WTC11 (cell line): ENCODE results near the gene PLA1A. TPM values are rescaled to one million over a fixed set of nuclear protein-coding genes. Genes with fewer than 3 reads are reported as not detected.

Experiments
- ATAC-seq: fragments of 200-7000 bp; cut with Tn5 transposase; 2 replicates; pipeline ENCODE4 v1.10.0; 2021; ENCODE audit warnings: mild to moderate bottlenecking, moderate library complexity
- CTCF ChIA-PET: fragments of 300-600 bp; sonication (Branson Sonifier 250); formaldehyde crosslinking; loops from one replicate; lab custom pipeline; 2021; ENCODE audit warnings: antibody characterized with exemption; lab: Charles Lee
- POLR2A ChIA-PET: fragments of 350-600 bp; sonication (Branson Sonifier 250); formaldehyde crosslinking; loops from one replicate; lab custom pipeline; 2021; ENCODE audit warnings: antibody characterized with exemption; lab: Charles Lee
- DNase-seq: peaks from one replicate; pipeline ENCODE4 v3.0.0; 2021; ENCODE audit warnings: low spot score
- H3K27ac Mint-ChIP-seq: 2 replicates; pipeline ENCODE4 v1.8.0; 2021; ENCODE audit warnings: mixed read lengths
- H3K27me3 Mint-ChIP-seq: 2 replicates; pipeline ENCODE4 v1.8.0; 2021; ENCODE audit warnings: low read depth, mild to moderate bottlenecking, moderate library complexity, mixed read lengths
- H3K36me3 Mint-ChIP-seq: 2 replicates; pipeline ENCODE4 v1.8.0; 2021; ENCODE audit warnings: mixed read lengths
- H3K4me1 Mint-ChIP-seq: 2 replicates; pipeline ENCODE4 v1.8.0; 2022; ENCODE audit warnings: mixed read lengths
- H3K4me3 Mint-ChIP-seq: 2 replicates; pipeline ENCODE4 v1.8.0; 2021; ENCODE audit warnings: mild to moderate bottlenecking, moderate library complexity, mixed read lengths
- H3K9me3 Mint-ChIP-seq: 2 replicates; pipeline ENCODE4 v1.8.0; 2021; ENCODE audit warnings: mixed read lengths
- ATF2 ChIP-seq: sonication (generic); formaldehyde crosslinking; IDR thresholded peaks from 2 replicates; pipeline ENCODE4 v1.8.1; 2022; ENCODE audit warnings: low read depth, missing genetic modification reagents, borderline replicate concordance
- FOXK1 ChIP-seq: sonication (generic); formaldehyde crosslinking; IDR thresholded peaks from 2 replicates; pipeline ENCODE4 v1.8.0; 2022; ENCODE audit warnings: mild to moderate bottlenecking, moderate library complexity, missing genetic modification reagents
- JUN ChIP-seq: sonication (generic); formaldehyde crosslinking; IDR thresholded peaks from 2 replicates; pipeline ENCODE4 v1.8.0; 2023; ENCODE audit warnings: mild to moderate bottlenecking, missing genetic modification reagents
- MLX ChIP-seq: sonication (generic); formaldehyde crosslinking; IDR thresholded peaks from 2 replicates; pipeline ENCODE4 v1.8.1; 2023; ENCODE audit warnings: mild to moderate bottlenecking, missing genetic modification reagents, moderate library complexity
- NFATC4 ChIP-seq: fragments of 250-450 bp; sonication (Bioruptor Pico); IDR thresholded peaks from 2 replicates; pipeline ENCODE4 v1.9.0; 2021; ENCODE audit warnings: mild to moderate bottlenecking
- RELA ChIP-seq: sonication (generic); formaldehyde crosslinking; IDR thresholded peaks from 2 replicates; pipeline ENCODE4 v1.8.1; 2022; ENCODE audit warnings: missing genetic modification reagents, mild to moderate bottlenecking, borderline replicate concordance
- SP1 ChIP-seq: sonication (generic); formaldehyde crosslinking; conservative IDR thresholded peaks from 2 replicates; pipeline ENCODE4 v1.8.1; 2022; ENCODE audit warnings: missing genetic modification reagents
- TCF7 ChIP-seq: sonication (generic); formaldehyde crosslinking; IDR thresholded peaks from 2 replicates; pipeline ENCODE4 v1.8.0; 2022; ENCODE audit warnings: mild to moderate bottlenecking, low read depth, missing genetic modification reagents, moderate library complexity
- TP53 ChIP-seq: sonication (generic); formaldehyde crosslinking; IDR thresholded peaks from 2 replicates; pipeline ENCODE4 v1.8.1; 2023; ENCODE audit warnings: mild to moderate bottlenecking, missing genetic modification reagents
- ZNF263 ChIP-seq: sonication (generic); formaldehyde crosslinking; IDR thresholded peaks from 2 replicates; pipeline ENCODE4 v1.8.1; 2022; ENCODE audit warnings: low read depth, mild to moderate bottlenecking, moderate library complexity, missing genetic modification reagents
- ZNF512 ChIP-seq: sonication (generic); formaldehyde crosslinking; IDR thresholded peaks from 2 replicates; pipeline ENCODE4 v1.8.1; 2022; ENCODE audit warnings: missing genetic modification reagents, borderline replicate concordance
- total RNA-seq: library from RNA; stranded (reverse); gene quantifications from 3 replicates; pipeline ENCODE4 v1.2.3, GENCODE V29; 2021
- TF ChIP-seq, protein P1 (sequence below): sonication (generic); formaldehyde crosslinking; IDR thresholded peaks from 2 replicates; pipeline ENCODE4 v1.8.1; 2023; ENCODE audit warnings: mild to moderate bottlenecking, missing genetic modification reagents, borderline replicate concordance
- TF ChIP-seq, protein P2 (sequence below): fragments of 250-450 bp; sonication (Bioruptor Pico); conservative IDR thresholded peaks from 2 replicates; pipeline ENCODE4 v1.9.0; 2021; ENCODE audit warnings: mild to moderate bottlenecking

Gene PLA1A
- total RNA-seq, 1 experiment from 2014 or later: not detected

GRCh38 chr3:119636891-119637611 is 39.4 kb downstream of the PLA1A start (continued):
- TF ChIP-seq, protein P1, sequence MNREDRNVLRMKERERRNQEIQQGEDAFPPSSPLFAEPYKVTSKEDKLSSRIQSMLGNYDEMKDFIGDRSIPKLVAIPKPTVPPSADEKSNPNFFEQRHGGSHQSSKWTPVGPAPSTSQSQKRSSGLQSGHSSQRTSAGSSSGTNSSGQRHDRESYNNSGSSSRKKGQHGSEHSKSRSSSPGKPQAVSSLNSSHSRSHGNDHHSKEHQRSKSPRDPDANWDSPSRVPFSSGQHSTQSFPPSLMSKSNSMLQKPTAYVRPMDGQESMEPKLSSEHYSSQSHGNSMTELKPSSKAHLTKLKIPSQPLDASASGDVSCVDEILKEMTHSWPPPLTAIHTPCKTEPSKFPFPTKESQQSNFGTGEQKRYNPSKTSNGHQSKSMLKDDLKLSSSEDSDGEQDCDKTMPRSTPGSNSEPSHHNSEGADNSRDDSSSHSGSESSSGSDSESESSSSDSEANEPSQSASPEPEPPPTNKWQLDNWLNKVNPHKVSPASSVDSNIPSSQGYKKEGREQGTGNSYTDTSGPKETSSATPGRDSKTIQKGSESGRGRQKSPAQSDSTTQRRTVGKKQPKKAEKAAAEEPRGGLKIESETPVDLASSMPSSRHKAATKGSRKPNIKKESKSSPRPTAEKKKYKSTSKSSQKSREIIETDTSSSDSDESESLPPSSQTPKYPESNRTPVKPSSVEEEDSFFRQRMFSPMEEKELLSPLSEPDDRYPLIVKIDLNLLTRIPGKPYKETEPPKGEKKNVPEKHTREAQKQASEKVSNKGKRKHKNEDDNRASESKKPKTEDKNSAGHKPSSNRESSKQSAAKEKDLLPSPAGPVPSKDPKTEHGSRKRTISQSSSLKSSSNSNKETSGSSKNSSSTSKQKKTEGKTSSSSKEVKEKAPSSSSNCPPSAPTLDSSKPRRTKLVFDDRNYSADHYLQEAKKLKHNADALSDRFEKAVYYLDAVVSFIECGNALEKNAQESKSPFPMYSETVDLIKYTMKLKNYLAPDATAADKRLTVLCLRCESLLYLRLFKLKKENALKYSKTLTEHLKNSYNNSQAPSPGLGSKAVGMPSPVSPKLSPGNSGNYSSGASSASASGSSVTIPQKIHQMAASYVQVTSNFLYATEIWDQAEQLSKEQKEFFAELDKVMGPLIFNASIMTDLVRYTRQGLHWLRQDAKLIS (CRISPR knock-in tag): no peak
- TF ChIP-seq TP53 (CRISPR knock-in tag) (no peak), SP1 (CRISPR knock-in tag) (no peak)
- TF ChIP-seq, all 79 proteins: peak for 0

DNA sequence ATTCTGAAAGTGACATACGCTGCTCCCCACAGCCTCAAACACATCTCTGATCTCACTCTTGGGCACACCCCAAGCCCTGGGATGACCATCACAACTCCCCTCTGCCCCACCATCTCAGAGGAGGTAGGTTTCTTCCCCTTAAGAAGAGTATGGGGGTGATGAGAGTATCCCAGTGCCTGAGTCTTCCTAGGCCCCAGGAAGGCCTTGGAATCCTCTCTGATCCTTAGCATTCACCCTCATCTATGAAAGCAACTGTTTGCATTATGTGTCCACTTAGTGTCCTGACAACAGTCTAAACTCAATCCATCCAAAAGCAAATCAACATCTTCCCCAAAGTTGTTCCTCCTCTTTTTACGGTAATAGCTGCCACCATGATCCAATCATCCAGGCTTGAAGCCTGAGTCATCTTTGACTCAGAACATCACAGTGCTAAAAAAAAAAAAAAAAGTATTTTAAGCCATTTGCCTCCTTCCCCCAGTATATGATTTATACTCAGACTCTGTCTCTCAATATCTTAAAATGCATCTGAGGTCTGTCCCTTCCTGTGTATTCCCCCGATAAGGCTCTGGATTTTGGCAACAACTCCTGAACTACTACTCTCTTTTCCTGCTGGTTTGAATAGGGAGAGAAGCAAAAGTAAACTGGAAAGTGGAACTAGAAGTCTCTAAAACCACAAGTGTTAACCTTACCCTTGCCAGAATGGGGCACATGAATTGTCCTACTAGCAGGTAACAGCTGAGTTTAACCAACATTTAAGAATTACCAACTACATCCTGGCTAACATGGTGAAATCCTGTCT is 40.2 kb downstream of the PLA1A start:
- no peak overlapping the region for H3K27ac Mint-ChIP-seq
- TF ChIP-seq, protein P2, sequence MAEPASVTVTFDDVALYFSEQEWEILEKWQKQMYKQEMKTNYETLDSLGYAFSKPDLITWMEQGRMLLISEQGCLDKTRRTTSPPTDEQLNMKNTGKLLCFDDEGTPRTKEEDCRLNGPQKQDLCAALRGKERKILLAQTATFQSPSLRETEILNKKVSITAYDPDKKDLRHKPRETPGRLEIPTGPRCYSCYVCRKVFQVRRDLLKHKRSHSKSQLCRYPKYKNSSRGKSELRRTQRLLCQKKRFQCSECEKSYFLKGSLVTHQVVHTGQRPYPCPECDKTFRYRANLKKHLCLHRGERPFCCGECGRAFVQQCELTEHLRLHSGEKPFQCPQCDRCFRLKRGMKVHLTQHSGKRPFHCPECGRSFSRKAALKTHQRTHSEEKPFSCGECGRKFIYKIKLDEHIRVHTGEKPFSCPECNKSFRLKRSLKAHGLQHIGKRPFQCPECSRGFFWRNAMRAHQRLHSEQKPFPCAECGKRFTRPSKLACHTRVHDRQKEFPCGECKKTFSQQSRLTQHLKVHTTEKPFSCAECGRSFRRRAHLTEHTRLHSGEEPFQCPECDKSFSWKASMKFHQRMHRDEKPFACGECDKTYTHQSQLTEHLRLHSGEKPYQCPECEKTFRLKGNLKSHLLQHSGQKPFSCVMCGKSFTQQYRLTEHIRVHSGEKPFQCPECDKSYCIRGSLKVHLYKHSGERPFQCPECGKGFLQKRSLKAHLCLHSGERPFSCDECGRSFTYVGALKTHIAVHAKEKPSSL: no peak
- TF ChIP-seq JUN (CRISPR knock-in tag) (no peak), RELA (no peak), NFATC4 (CRISPR knock-in tag) (no peak), ATF2 (CRISPR knock-in tag) (no peak), ZNF512 (CRISPR knock-in tag) (no peak)
- ChIA-PET CTCF (interaction anchor here (0.6 kb wide), 1 partner anchor 22 kb away, joined by 3 read pairs; no protein-coding TSS in a partner anchor), POLR2A (no interaction called here)
- H3K27me3 Mint-ChIP-seq: no peaks in the 10 kb centered on the region
- DNase-seq: no peak
- no peaks in the 10 kb centered on the region for H3K36me3 Mint-ChIP-seq
- H3K9me3 Mint-ChIP-seq: 0 out of 2 replicates have a peak, but pooled peaks cover 3% of the 10 kb centered on the region
- no peak overlapping the region for H3K4me3 Mint-ChIP-seq
- ATAC-seq: no peak
- H3K4me1 Mint-ChIP-seq: no peaks in the 10 kb centered on the region

GRCh38 chr3:119639494-119640350 is 42.0 kb downstream of the PLA1A start:
- H3K36me3 Mint-ChIP-seq: no peaks in the 10 kb centered on the region
- no peak for ATAC-seq
- H3K27me3 Mint-ChIP-seq: no peaks in the 10 kb centered on the region
- H3K4me3 Mint-ChIP-seq: no peak overlapping the region
- TF ChIP-seq, protein P1 (CRISPR knock-in tag): no peak
- no peak for TF ChIP-seq FOXK1 (CRISPR knock-in tag)
- TF ChIP-seq MLX: no peak
- no peak for TF ChIP-seq TCF7 (CRISPR knock-in tag)
- TF ChIP-seq ZNF263 (CRISPR knock-in tag): no peak
- TF ChIP-seq, all 79 proteins: peak for 0
- Mint-ChIP-seq H3K27ac (no peak overlapping the region), H3K4me1 (no peaks in the 10 kb centered on the region), H3K9me3 (0 out of 2 replicates have a peak, but pooled peaks cover 3% of the 10 kb centered on the region)
- ChIA-PET POLR2A (no interaction called here), CTCF (no interaction called here)
- no peak for DNase-seq
